ENCODE data around the gene OR51F1. TPM values are rescaled to one million over a fixed set of nuclear protein-coding genes. Genes with fewer than 3 reads are reported as not detected.
"Not testable (repeated sequence)": the region's sequence is repeated elsewhere in the genome, so short reads cannot be mapped to it uniquely, and the experiment has no call there.

Gene OR51F1
- total and polyA plus RNA-seq, 3 experiments from 2014 or later: not detected

DNA sequence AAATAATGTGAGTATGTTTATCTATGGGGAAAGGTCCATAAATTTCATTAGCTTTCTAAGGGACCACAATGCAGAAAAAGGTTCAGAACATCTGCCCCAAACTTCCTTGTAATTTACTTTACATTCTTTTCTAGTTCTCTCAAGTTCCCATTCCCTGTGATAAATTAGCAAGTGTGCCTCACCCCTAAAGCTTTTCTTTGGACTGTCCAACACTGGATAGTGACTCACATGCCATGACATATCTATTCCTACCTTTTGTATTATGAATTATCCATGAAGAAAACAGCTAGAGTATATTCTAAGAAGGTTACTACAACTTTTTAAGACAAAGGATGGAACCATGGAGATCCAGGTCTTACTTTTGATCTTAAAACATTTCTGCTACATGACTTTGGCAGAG, 1.6 kb downstream of the OR51F1 start:
- H3K36me3 ChIP-seq (ENCODE audit: insufficient read depth, low read length): no peaks in the 10 kb centered on the region
- H3K4me3 ChIP-seq (ENCODE audit: low read length): no peak overlapping the region
- H3K27me3 ChIP-seq (ENCODE audit: insufficient read depth, low read length, poor library complexity, severe bottlenecking): no peaks in the 10 kb centered on the region
- ChIA-PET CTCF (no interaction called here), POLR2A (no interaction called here)
- no peak overlapping the region for H3K4me3 Mint-ChIP-seq
- H3K27me3 Mint-ChIP-seq: peaks cover 0 to 17% of the 10 kb centered on the region in 2 donors
- DNase-seq: no peak
- no peak overlapping the region for H3K27ac ChIP-seq (ENCODE audit: low read depth, low read length)
- no peaks in the 10 kb centered on the region for H3K9me3 Mint-ChIP-seq
- peaks cover 0 to 2% (median 0%) of the 10 kb centered on the region in 3 donors for H3K4me1 Mint-ChIP-seq
- H3K4me1 ChIP-seq (ENCODE audit: insufficient read depth, low read length): no peaks in the 10 kb centered on the region
- no peaks in the 10 kb centered on the region for H3K9me3 ChIP-seq (ENCODE audit: low read length)
- no peaks in the 10 kb centered on the region for H3K36me3 Mint-ChIP-seq
- H3K27ac Mint-ChIP-seq: no peak overlapping the region

GRCh38 chr11:4766420-4767043, 3.2 kb downstream of the OR51F1 start:
- no peaks in the 10 kb centered on the region for H3K4me1 ChIP-seq (ENCODE audit: insufficient read depth, low read length)
- no peaks in the 10 kb centered on the region for H3K27me3 ChIP-seq (ENCODE audit: insufficient read depth, low read length, poor library complexity, severe bottlenecking)
- peaks cover 0 to 17% of the 10 kb centered on the region in 2 donors for H3K27me3 Mint-ChIP-seq
- H3K27ac Mint-ChIP-seq: no peak overlapping the region
- no peaks in the 10 kb centered on the region for H3K9me3 ChIP-seq (ENCODE audit: low read length)
- DNase-seq: no peak
- H3K4me3 ChIP-seq (ENCODE audit: low read length): no peak overlapping the region
- ChIA-PET CTCF (no interaction called here), POLR2A (no interaction called here)
- no peak overlapping the region for H3K27ac ChIP-seq (ENCODE audit: low read depth, low read length)
- no peaks in the 10 kb centered on the region for H3K9me3 Mint-ChIP-seq
- no peaks in the 10 kb centered on the region for H3K36me3 ChIP-seq (ENCODE audit: insufficient read depth, low read length)
- H3K36me3 Mint-ChIP-seq: no peaks in the 10 kb centered on the region
- H3K4me1 Mint-ChIP-seq: peaks cover 0 to 4% (median 0%) of the 10 kb centered on the region in 3 donors
- no peak overlapping the region for H3K4me3 Mint-ChIP-seq

DNA sequence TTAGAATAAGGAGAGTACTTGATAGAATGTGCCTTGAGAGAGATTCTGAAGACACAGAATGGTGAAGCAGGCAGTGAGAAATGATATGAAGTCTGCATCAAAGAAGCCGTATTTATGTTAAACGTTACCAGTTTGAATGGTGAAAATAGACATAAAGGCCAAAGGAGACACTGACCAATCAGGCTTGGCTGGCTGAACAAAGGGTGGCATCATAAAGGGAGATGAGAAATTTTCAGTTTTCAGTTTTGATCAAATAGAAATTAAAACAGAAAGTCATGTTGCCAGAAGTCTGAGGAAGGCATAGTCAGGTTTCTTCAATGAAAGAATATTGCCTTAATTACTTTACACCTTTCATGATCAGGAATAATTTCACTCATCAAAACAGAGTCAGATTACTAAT, 6.6 kb downstream of the OR51F1 start:
- Mint-ChIP-seq H3K4me3 (no peak overlapping the region), H3K27ac (no peak overlapping the region), H3K4me1 (peaks cover 0 to 4% (median 0%) of the 10 kb centered on the region in 3 donors), H3K9me3 (no peaks in the 10 kb centered on the region), H3K27me3 (peaks cover 0 to 3% of the 10 kb centered on the region in 2 donors), H3K36me3 (no peaks in the 10 kb centered on the region)
- no peaks in the 10 kb centered on the region for H3K36me3 ChIP-seq (ENCODE audit: insufficient read depth, low read length)
- H3K4me3 ChIP-seq (ENCODE audit: low read length): no peak overlapping the region
- H3K27me3 ChIP-seq (ENCODE audit: insufficient read depth, low read length, poor library complexity, severe bottlenecking): no peaks in the 10 kb centered on the region
- H3K4me1 ChIP-seq (ENCODE audit: insufficient read depth, low read length): no peaks in the 10 kb centered on the region
- H3K27ac ChIP-seq (ENCODE audit: low read depth, low read length): no peak overlapping the region
- POLR2A ChIA-PET: no interaction called here
- H3K9me3 ChIP-seq (ENCODE audit: low read length): no peaks in the 10 kb centered on the region
- CTCF ChIA-PET: no interaction called here
- no peak for DNase-seq

GRCh38 chr11:4751201-4751600, 18.5 kb downstream of the OR51F1 start:
- no peaks in the 10 kb centered on the region for H3K36me3 ChIP-seq (ENCODE audit: insufficient read depth, low read length)
- Mint-ChIP-seq H3K4me1 (no peaks in the 10 kb centered on the region), H3K36me3 (no peaks in the 10 kb centered on the region), H3K4me3 (no peak overlapping the region), H3K27me3 (peaks cover 4 to 25% of the 10 kb centered on the region in 2 donors), H3K27ac (no peak overlapping the region), H3K9me3 (no peaks in the 10 kb centered on the region)
- no peak overlapping the region for H3K27ac ChIP-seq (ENCODE audit: low read depth, low read length)
- no peak for DNase-seq
- POLR2A ChIA-PET: no interaction called here
- CTCF ChIA-PET: no interaction called here
- H3K4me3 ChIP-seq (ENCODE audit: low read length): no peak overlapping the region
- H3K4me1 ChIP-seq (ENCODE audit: insufficient read depth, low read length): no peaks in the 10 kb centered on the region
- H3K27me3 ChIP-seq (ENCODE audit: insufficient read depth, low read length, poor library complexity, severe bottlenecking): no peaks in the 10 kb centered on the region
- no peaks in the 10 kb centered on the region for H3K9me3 ChIP-seq (ENCODE audit: low read length)

DNA sequence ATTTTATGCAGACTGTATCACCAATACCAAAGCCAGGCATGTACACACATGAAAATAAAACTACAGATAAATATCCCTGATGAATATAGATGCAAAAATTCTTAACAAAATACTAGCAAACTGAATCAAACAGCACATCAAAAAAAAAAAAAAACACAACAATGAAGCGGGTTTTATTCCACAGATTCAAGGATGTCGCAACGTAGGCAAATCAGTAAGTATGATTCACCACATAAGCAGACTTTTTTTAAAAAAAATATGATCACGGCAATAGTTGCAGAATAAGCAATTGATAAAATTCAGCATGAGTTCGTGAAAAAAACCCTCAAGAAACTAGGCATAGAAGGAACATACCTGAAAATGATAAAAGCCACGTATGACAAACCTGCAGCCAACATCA, 21.3 kb downstream of the OR51F1 start:
- ChIA-PET POLR2A (no interaction called here), CTCF (no interaction called here)
- no peaks in the 10 kb centered on the region for H3K4me1 ChIP-seq (ENCODE audit: insufficient read depth, low read length)
- H3K27me3 ChIP-seq (ENCODE audit: insufficient read depth, low read length, poor library complexity, severe bottlenecking): no peaks in the 10 kb centered on the region
- H3K36me3 Mint-ChIP-seq: no peaks in the 10 kb centered on the region
- no peak overlapping the region for H3K27ac ChIP-seq (ENCODE audit: low read depth, low read length)
- no peak overlapping the region for H3K4me3 ChIP-seq (ENCODE audit: low read length)
- DNase-seq: no peak
- H3K4me3 Mint-ChIP-seq: no peak overlapping the region
- H3K9me3 ChIP-seq (ENCODE audit: low read length): no peaks in the 10 kb centered on the region
- H3K4me1 Mint-ChIP-seq: no peaks in the 10 kb centered on the region
- H3K27ac Mint-ChIP-seq: no peak overlapping the region
- H3K36me3 ChIP-seq (ENCODE audit: insufficient read depth, low read length): no peaks in the 10 kb centered on the region
- H3K27me3 Mint-ChIP-seq: peaks cover 6 to 29% of the 10 kb centered on the region in 2 donors
- H3K9me3 Mint-ChIP-seq: no peaks in the 10 kb centered on the region

GRCh38 chr11:4740735-4741134, 29.0 kb downstream of the OR51F1 start:
- H3K4me3 ChIP-seq (ENCODE audit: low read length): no peak overlapping the region
- H3K27ac ChIP-seq (ENCODE audit: low read depth, low read length): no peak overlapping the region
- no peak for DNase-seq
- no peak overlapping the region for H3K4me3 Mint-ChIP-seq
- no peaks in the 10 kb centered on the region for H3K27me3 ChIP-seq (ENCODE audit: insufficient read depth, low read length, poor library complexity, severe bottlenecking)
- H3K9me3 Mint-ChIP-seq: peaks cover 0 to 3% (median 0%) of the 10 kb centered on the region in 5 donors
- no peaks in the 10 kb centered on the region for H3K4me1 ChIP-seq (ENCODE audit: insufficient read depth, low read length)
- peaks cover 7 to 41% of the 10 kb centered on the region in 2 donors for H3K27me3 Mint-ChIP-seq
- H3K4me1 Mint-ChIP-seq: no peaks in the 10 kb centered on the region
- ChIA-PET POLR2A (no interaction called here), CTCF (no interaction called here)
- no peaks in the 10 kb centered on the region for H3K36me3 ChIP-seq (ENCODE audit: insufficient read depth, low read length)
- no peak overlapping the region for H3K27ac Mint-ChIP-seq
- no peaks in the 10 kb centered on the region for H3K9me3 ChIP-seq (ENCODE audit: low read length)
- H3K36me3 Mint-ChIP-seq: no peaks in the 10 kb centered on the region

GRCh38 chr11:4727171-4727570, 42.6 kb downstream of the OR51F1 start:
- CTCF ChIA-PET: no interaction called here
- H3K4me3 Mint-ChIP-seq: no peak overlapping the region
- no peak overlapping the region for H3K4me3 ChIP-seq (ENCODE audit: low read length)
- H3K9me3 Mint-ChIP-seq: peaks cover 0 to 2% (median 0%) of the 10 kb centered on the region in 5 donors
- no peaks in the 10 kb centered on the region for H3K4me1 ChIP-seq (ENCODE audit: insufficient read depth, low read length)
- no peak for DNase-seq
- H3K27me3 Mint-ChIP-seq: peaks cover 2 to 5% of the 10 kb centered on the region in 2 donors
- POLR2A ChIA-PET: no interaction called here
- H3K27ac Mint-ChIP-seq: no peak overlapping the region
- no peaks in the 10 kb centered on the region for H3K36me3 ChIP-seq (ENCODE audit: insufficient read depth, low read length)
- no peaks in the 10 kb centered on the region for H3K36me3 Mint-ChIP-seq
- H3K27ac ChIP-seq (ENCODE audit: low read depth, low read length): no peak overlapping the region
- no peaks in the 10 kb centered on the region for H3K4me1 Mint-ChIP-seq
- no peaks in the 10 kb centered on the region for H3K9me3 ChIP-seq (ENCODE audit: low read length)
- no peaks in the 10 kb centered on the region for H3K27me3 ChIP-seq (ENCODE audit: insufficient read depth, low read length, poor library complexity, severe bottlenecking)

- H3K9me3 ChIP-seq (ENCODE audit: low read length); H3K4me1 ChIP-seq (ENCODE audit: insufficient read depth, low read length); H3K27me3 ChIP-seq (ENCODE audit: insufficient read depth, low read length, poor library complexity, severe bottlenecking); H3K36me3 ChIP-seq (ENCODE audit: insufficient read depth, low read length); CTCF ChIA-PET; H3K36me3 Mint-ChIP-seq; DNase-seq; H3K27ac ChIP-seq (ENCODE audit: low read depth, low read length); H3K4me3 Mint-ChIP-seq; H3K4me3 ChIP-seq (ENCODE audit: low read length); H3K9me3 Mint-ChIP-seq; H3K4me1 Mint-ChIP-seq; H3K27ac Mint-ChIP-seq; POLR2A ChIA-PET: not testable (repeated sequence)
- peaks cover 0 to 13% of the 10 kb centered on the region in 2 donors for H3K27me3 Mint-ChIP-seq
Observed at GRCh38 chr11:4722616-4723534, 46.9 kb downstream of the OR51F1 start.
